ENCODE results near the gene PPP1R14B. TPM values are rescaled to one million over a fixed set of nuclear protein-coding genes. Genes with fewer than 3 reads are reported as not detected.
A peak's percentile ranks its signal among the peaks of the same experiment; 100 is the strongest.

Gene PPP1R14B
- total RNA-seq, 1 experiment from 2014 or later: 583 TPM

DNA sequence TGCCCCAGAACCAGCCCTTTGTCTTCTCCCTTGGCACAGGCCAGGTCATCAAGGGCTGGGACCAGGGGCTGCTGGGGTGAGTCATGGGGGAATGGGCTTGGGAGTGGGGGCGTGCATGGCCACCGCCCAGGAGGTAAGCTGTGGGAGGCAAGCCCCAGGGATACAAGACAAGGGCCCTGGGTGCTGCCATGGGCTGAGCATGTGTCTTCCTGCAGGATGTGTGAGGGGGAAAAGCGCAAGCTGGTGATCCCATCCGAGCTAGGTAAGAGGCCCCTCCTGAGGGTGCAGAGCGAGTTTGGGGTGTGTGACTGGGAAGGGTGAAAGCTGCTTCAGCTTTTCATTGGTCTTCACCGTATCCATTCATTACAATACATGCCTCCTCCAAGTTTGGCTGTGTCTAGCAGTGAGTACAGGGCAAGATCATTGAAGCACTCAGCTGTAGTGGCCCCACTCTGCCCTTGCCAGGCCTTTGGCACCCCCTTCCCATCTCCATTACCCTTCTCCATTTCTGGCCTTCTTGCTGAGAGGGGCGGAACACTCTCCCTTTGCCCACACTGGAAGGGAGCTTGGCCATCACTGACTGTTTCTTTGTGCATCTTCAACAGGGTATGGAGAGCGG lies 3.4 kb downstream of the PPP1R14B start:
- Mint-ChIP-seq H3K36me3 (ENCODE audit: insufficient read depth, unreplicated experiment) (peaks cover 42% of the 10 kb centered on the region), H3K27me3 (ENCODE audit: insufficient read depth, unreplicated experiment) (no peaks in the 10 kb centered on the region), H3K4me1 (ENCODE audit: insufficient read depth, unreplicated experiment) (peaks cover 25% of the 10 kb centered on the region), H3K9me3 (ENCODE audit: unreplicated experiment) (no peaks in the 10 kb centered on the region), H3K27ac (ENCODE audit: low read depth, unreplicated experiment) (peak overlapping the region; percentile 70), H3K4me3 (ENCODE audit: unreplicated experiment) (peak overlapping the region; percentile 93)
- CTCF ChIA-PET: interaction anchor here (0.6 to 3.1 kb wide), 9 partner anchors 9 to 89 kb away, joined by 3 to 27 read pairs (median 4); partner anchors contain the start of genes CATSPERZ, ESRRA, PLCB3 and PRDX5
- POLR2A ChIA-PET: interaction anchor here (0.5 to 10.8 kb wide), 13 partner anchors 8 to 92 kb away, joined by 3 to 122 read pairs (median 5); partner anchors contain the start of genes CATSPERZ, DNAJC4, ESRRA and NUDT22
- no TSS peak for BruUV-seq (replicated peaks)
- intact Hi-C loops (cut with micrococcal nuclease): no loop called here
- TF ChIP-seq, protein P1, sequence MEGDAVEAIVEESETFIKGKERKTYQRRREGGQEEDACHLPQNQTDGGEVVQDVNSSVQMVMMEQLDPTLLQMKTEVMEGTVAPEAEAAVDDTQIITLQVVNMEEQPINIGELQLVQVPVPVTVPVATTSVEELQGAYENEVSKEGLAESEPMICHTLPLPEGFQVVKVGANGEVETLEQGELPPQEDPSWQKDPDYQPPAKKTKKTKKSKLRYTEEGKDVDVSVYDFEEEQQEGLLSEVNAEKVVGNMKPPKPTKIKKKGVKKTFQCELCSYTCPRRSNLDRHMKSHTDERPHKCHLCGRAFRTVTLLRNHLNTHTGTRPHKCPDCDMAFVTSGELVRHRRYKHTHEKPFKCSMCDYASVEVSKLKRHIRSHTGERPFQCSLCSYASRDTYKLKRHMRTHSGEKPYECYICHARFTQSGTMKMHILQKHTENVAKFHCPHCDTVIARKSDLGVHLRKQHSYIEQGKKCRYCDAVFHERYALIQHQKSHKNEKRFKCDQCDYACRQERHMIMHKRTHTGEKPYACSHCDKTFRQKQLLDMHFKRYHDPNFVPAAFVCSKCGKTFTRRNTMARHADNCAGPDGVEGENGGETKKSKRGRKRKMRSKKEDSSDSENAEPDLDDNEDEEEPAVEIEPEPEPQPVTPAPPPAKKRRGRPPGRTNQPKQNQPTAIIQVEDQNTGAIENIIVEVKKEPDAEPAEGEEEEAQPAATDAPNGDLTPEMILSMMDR (IDR thresholded peaks at IDR 0.05; ENCODE audit: unreplicated experiment): no peak
- DNase-seq (ENCODE audit: unreplicated experiment): no peak

DNA sequence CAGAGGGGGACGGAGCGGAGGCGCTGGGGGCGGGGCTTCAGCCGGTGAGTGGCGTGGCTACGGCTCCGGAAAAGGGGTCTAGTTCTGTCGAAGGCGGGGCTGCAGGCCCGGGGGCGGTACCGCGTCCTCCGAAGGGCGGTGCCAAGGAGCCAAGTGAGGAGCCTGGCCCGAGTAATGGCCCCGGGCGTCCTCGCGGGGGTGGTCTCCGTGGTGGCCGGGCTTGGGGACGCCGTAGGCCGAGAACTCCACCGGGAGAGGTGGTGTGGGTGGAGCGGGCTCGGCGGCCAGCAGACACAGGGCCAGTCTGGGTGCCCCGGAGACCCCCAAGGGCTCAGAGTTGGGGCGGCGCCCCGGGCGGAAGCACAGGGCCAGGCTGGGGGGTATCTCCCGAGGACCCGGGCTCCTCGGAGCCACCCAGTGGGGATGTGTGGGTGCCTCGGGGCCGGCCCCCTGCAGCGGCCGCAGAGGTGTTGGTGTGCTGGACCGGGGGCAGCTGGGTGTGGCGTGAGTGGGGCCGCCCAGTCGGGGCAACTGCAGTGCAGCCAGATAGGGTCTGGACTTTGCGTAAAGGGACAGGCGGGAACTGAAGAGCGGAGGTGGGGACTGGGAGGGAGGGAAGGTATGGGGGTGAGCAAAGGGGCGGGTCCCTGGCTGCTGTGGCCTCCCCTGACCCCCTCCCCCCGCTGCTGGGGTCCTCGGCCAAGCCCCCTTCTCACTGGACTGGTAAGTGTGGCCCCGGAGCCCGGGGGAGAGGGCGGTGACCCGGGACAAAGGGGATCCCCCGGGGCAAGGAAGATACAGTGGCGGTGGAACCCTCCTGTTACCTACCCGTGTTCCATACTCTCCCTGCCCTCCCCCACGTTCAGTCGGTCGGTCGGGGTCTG lies 5.0 kb downstream of the PPP1R14B start:
- intact Hi-C loops (cut with micrococcal nuclease): no loop called here
- Mint-ChIP-seq H3K27ac (ENCODE audit: low read depth, unreplicated experiment) (peak overlapping the region; percentile 98), H3K27me3 (ENCODE audit: insufficient read depth, unreplicated experiment) (no peaks in the 10 kb centered on the region), H3K9me3 (ENCODE audit: unreplicated experiment) (no peaks in the 10 kb centered on the region), H3K4me1 (ENCODE audit: insufficient read depth, unreplicated experiment) (peaks cover 19% of the 10 kb centered on the region), H3K36me3 (ENCODE audit: insufficient read depth, unreplicated experiment) (peaks cover 56% of the 10 kb centered on the region), H3K4me3 (ENCODE audit: unreplicated experiment) (peak overlapping the region; percentile 93)
- BruUV-seq (replicated peaks): no TSS peak
- ChIA-PET POLR2A (interaction anchor here (0.6 to 10.8 kb wide), 21 partner anchors 9 to 1620 kb away, joined by 3 to 122 read pairs (median 4); partner anchors contain the start of genes B3GAT3, BAD, CATSPERZ and DNAJC4), CTCF (interaction anchor here (0.7 to 1.5 kb wide), 7 partner anchors 9 to 395 kb away, joined by 3 to 8 read pairs (median 4); partner anchors contain the start of gene PLCB3)
- DNase-seq (ENCODE audit: unreplicated experiment): peak; percentile 52
- TF ChIP-seq, protein P1 (IDR thresholded peaks at IDR 0.05; ENCODE audit: unreplicated experiment): no peak

DNA sequence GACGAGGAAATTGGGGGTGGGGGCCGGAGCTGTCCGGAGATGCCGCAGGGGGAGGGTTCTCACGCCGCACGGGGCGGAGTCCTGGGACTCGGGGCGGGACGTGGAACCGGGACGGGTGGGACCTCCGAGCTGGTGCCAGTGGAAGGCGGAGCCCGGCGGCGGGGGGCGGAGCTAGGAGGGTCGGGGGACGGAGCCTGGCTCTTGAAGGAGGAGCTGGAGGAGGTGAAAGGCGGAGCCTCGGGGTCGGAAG lies 5.6 kb downstream of the PPP1R14B start:
- BruUV-seq (replicated peaks): no TSS peak

More for the DNA sequence above, 5.6 kb downstream of the PPP1R14B start:
- Mint-ChIP-seq H3K27me3 (ENCODE audit: insufficient read depth, unreplicated experiment) (no peaks in the 10 kb centered on the region), H3K4me3 (ENCODE audit: unreplicated experiment) (peak overlapping the region; percentile 93), H3K9me3 (ENCODE audit: unreplicated experiment) (no peaks in the 10 kb centered on the region), H3K4me1 (ENCODE audit: insufficient read depth, unreplicated experiment) (peaks cover 19% of the 10 kb centered on the region), H3K27ac (ENCODE audit: low read depth, unreplicated experiment) (peak overlapping the region; percentile 98), H3K36me3 (ENCODE audit: insufficient read depth, unreplicated experiment) (peaks cover 56% of the 10 kb centered on the region)
- ChIA-PET POLR2A (interaction anchor here (0.6 to 10.8 kb wide), 18 partner anchors 10 to 1620 kb away, joined by 3 to 122 read pairs (median 4); partner anchors contain the start of genes B3GAT3, BAD, CATSPERZ and DNAJC4), CTCF (interaction anchor here (0.7 to 1.3 kb wide), 5 partner anchors 10 to 395 kb away, joined by 3 to 5 read pairs (median 4); partner anchors contain the start of gene PLCB3)
- intact Hi-C loops (cut with micrococcal nuclease): no loop called here
- TF ChIP-seq, protein P1 (IDR thresholded peaks at IDR 0.05; ENCODE audit: unreplicated experiment): no peak
- DNase-seq (ENCODE audit: unreplicated experiment): peak; percentile 98

All from MCF 10A (cell line).